ENCODE measurements around the gene CSNK1A1L.

DNA sequence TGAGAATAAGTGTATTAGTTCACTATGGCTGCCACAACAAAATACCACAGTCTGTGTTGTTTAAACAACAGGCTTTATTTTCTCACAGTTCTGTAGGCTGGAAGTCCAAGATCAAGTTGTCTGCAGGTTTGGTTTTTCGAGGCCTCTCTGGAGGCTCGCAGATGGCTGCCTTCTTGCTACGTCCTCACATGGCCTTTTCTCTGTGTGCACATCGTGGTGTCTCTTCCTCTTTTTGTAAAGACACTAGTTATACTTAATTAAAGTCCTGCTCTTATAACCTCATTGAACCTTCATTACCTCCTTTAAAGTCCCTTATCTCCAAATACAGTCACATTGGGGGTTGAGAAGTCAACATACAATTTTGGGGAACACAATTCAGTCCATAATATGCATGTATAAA lies 10.6 kb downstream of the CSNK1A1L start:
- TF ChIP-seq POLR2AphosphoS5 (IDR thresholded peaks at IDR 0.05; ENCODE audit: low read depth, low read length) (no peak), TAF1 (IDR thresholded peaks at IDR 0.05; ENCODE audit: borderline replicate concordance, insufficient read depth, low read length) (no peak), FOXP2 (optimal IDR thresholded peaks at IDR 0.05; ENCODE audit: borderline replicate concordance, extremely low read depth, extremely low read length, insufficient read depth) (no peak)
